Neural cell (in vitro differentiated cells): ENCODE results near the gene MAGI2. TPM values are rescaled to one million over a fixed set of nuclear protein-coding genes. Genes with fewer than 3 reads are reported as not detected.
A peak's percentile ranks its signal among the peaks of the same experiment; 100 is the strongest.

Experiments
- H2AFZ ChIP-seq: fragments of 200-600, 300-800 bp; sonication (generic), shearing (Covaris generic); 2 replicates; pipeline ENCODE4 v1.6.0; 2014; ENCODE audit warnings: low read depth, mild to moderate bottlenecking, antibody characterized with exemption, low read length, moderate library complexity
- H3F3A ChIP-seq: fragments of 200-600 bp; shearing (Covaris generic); 2 replicates; pipeline ENCODE4 v1.6.1; 2016; ENCODE audit warnings: mild to moderate bottlenecking, moderate library complexity, mixed read lengths, antibody characterized with exemption, low read length; ENCODE audit not compliant: insufficient read depth, poor library complexity, severe bottlenecking
- H3K27ac ChIP-seq: fragments of 200-600, 300-800 bp; sonication (generic), shearing (Covaris generic); 2 replicates; pipeline ENCODE4 v1.5.1; 2014; ENCODE audit warnings: mild to moderate bottlenecking, low read length, moderate library complexity
- H3K27me3 ChIP-seq: fragments of 300-800, 200-600 bp; sonication (generic), shearing (Covaris generic); 2 replicates; pipeline ENCODE4 v1.6.0; 2014; ENCODE audit warnings: mild to moderate bottlenecking, low read depth, low read length, moderate library complexity; ENCODE audit not compliant: insufficient read depth
- H3K36me3 ChIP-seq: fragments of 300-800, 200-600 bp; sonication (generic), shearing (Covaris generic); 2 replicates; pipeline ENCODE4 v1.5.1; 2014; ENCODE audit warnings: mild to moderate bottlenecking, antibody characterized with exemption, low read length, moderate library complexity; ENCODE audit not compliant: insufficient read depth
- H3K4me2 ChIP-seq: fragments of 300-800, 200-600 bp; sonication (generic), shearing (Covaris generic); 2 replicates; pipeline ENCODE4 v1.6.0; 2014; ENCODE audit warnings: mild to moderate bottlenecking, low read length
- H3K4me3 ChIP-seq: fragments of 300-800, 200-600 bp; sonication (generic), shearing (Covaris generic); 2 replicates; pipeline ENCODE4 v1.5.1; 2014; ENCODE audit warnings: mild to moderate bottlenecking, low read length, moderate library complexity
- H3K79me2 ChIP-seq: fragments of 200-600 bp; shearing (Covaris generic); replicated peaks from 2 replicates; pipeline ENCODE4 v1.6.0; 2014; ENCODE audit warnings: mild to moderate bottlenecking, low read length, moderate library complexity; ENCODE audit not compliant: insufficient read depth
- H3K9ac ChIP-seq: fragments of 300-800, 200-600 bp; sonication (generic), shearing (Covaris generic); 2 replicates; pipeline ENCODE4 v1.6.1; 2016; ENCODE audit warnings: mild to moderate bottlenecking, low read length, mixed read lengths
- H3K9me2 ChIP-seq: fragments of 200-600 bp; shearing (Covaris generic); 2 replicates; pipeline ENCODE4 v1.6.1; 2016; ENCODE audit warnings: mild to moderate bottlenecking, low read length, mixed read lengths; ENCODE audit not compliant: insufficient read depth
- H3K9me3 ChIP-seq: fragments of 200-600, 300-800 bp; sonication (generic), shearing (Covaris generic); 2 replicates; pipeline ENCODE4 v1.6.1; 2016; ENCODE audit warnings: mild to moderate bottlenecking, mixed run types, low read length, moderate library complexity, mixed read lengths
- H4K20me1 ChIP-seq: fragments of 200-600 bp; shearing (Covaris generic); 2 replicates; pipeline ENCODE4 v1.6.1; 2016; ENCODE audit warnings: mild to moderate bottlenecking, mixed run types; ENCODE audit not compliant: insufficient read depth
- EP300 ChIP-seq: fragments of 450-650 bp; conservative IDR thresholded peaks from 2 replicates; pipeline ENCODE4 v1.6.1; 2014; ENCODE audit warnings: antibody characterized with exemption, mild to moderate bottlenecking, moderate library complexity; ENCODE audit not compliant: poor library complexity, severe bottlenecking
- EZH2 ChIP-seq: fragments of 200-600, 300-800 bp; shearing (Covaris generic), sonication (generic); IDR thresholded peaks from 2 replicates; pipeline ENCODE4 v1.6.1; 2014; ENCODE audit warnings: antibody characterized with exemption, low read length, borderline replicate concordance, mild to moderate bottlenecking; ENCODE audit not compliant: insufficient read depth, poor library complexity, severe bottlenecking
- MXI1 ChIP-seq: fragments of 450-650 bp; conservative IDR thresholded peaks from 2 replicates; pipeline ENCODE4 v1.6.1; 2014; ENCODE audit warnings: antibody characterized with exemption, mild to moderate bottlenecking; ENCODE audit not compliant: poor library complexity, severe bottlenecking
- POLR2AphosphoS5 ChIP-seq: IDR thresholded peaks from 2 replicates; pipeline ENCODE4 v1.6.1; 2012
- RAD21 ChIP-seq: fragments of 450-650 bp; conservative IDR thresholded peaks from 2 replicates; pipeline ENCODE4 v1.6.1; 2014; ENCODE audit warnings: antibody characterized with exemption, mild to moderate bottlenecking, moderate library complexity
- SMC3 ChIP-seq: fragments of 450-650 bp; conservative IDR thresholded peaks from 2 replicates; pipeline ENCODE4 v1.6.1; 2014; ENCODE audit warnings: antibody characterized with exemption, mild to moderate bottlenecking, moderate library complexity; ENCODE audit not compliant: poor library complexity
- TAF1 ChIP-seq: IDR thresholded peaks from 2 replicates; pipeline ENCODE4 v1.6.1; 2012; ENCODE audit warnings: low read depth
- polyA plus RNA-seq: library from polyadenylated mRNA; depleted of rRNA; stranded (reverse); fragments of >200 nt; gene quantifications from 2 replicates; pipeline ENCODE4 v1.2.3, GENCODE V29; 2014
- TF ChIP-seq, protein P1 (sequence below): IDR thresholded peaks from 2 replicates; pipeline ENCODE4 v1.6.1; 2012; ENCODE audit warnings: borderline replicate concordance
- TF ChIP-seq, protein P2 (sequence below): fragments of 450-650 bp; IDR thresholded peaks from 2 replicates; pipeline ENCODE4 v1.5.1; 2014; ENCODE audit warnings: antibody characterized with exemption, mild to moderate bottlenecking, moderate library complexity; ENCODE audit not compliant: poor library complexity, severe bottlenecking

The MAGI2 gene
- polyA plus RNA-seq, 1 donor from 2014 or later = 19.3 TPM

DNA sequence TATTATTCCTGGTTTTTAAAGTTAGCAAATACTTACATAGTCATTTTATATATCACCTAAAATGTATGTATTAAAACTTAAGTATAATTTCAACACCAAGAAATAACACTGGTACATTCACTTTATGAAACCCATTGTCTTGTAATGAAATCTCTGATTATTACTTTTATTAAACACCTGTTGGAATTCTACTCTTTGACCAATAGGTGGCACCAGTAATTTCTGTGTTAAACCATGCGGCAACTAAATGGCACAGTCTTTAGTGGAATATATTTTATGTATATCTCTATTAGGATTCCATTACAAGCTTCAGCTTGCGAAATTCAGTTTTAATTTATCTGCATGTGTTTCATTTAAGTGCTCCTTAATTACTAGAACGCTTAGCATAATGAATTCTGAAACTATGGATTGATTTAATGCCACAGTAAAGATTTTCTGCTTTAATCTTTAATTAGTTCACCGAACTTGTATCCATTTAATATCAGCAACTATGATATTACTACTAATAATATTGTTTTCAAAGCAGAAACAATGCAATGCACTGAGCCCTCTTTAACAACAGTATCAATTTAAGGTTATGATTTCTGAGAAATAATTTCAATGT, 181.3 kb downstream of the MAGI2 start:
- no peaks in the 10 kb centered on the region for H3K36me3 ChIP-seq
- H3K79me2 ChIP-seq = no peaks in the 10 kb centered on the region
- no peak overlapping the region for H3K27ac ChIP-seq
- TF ChIP-seq, protein P1, sequence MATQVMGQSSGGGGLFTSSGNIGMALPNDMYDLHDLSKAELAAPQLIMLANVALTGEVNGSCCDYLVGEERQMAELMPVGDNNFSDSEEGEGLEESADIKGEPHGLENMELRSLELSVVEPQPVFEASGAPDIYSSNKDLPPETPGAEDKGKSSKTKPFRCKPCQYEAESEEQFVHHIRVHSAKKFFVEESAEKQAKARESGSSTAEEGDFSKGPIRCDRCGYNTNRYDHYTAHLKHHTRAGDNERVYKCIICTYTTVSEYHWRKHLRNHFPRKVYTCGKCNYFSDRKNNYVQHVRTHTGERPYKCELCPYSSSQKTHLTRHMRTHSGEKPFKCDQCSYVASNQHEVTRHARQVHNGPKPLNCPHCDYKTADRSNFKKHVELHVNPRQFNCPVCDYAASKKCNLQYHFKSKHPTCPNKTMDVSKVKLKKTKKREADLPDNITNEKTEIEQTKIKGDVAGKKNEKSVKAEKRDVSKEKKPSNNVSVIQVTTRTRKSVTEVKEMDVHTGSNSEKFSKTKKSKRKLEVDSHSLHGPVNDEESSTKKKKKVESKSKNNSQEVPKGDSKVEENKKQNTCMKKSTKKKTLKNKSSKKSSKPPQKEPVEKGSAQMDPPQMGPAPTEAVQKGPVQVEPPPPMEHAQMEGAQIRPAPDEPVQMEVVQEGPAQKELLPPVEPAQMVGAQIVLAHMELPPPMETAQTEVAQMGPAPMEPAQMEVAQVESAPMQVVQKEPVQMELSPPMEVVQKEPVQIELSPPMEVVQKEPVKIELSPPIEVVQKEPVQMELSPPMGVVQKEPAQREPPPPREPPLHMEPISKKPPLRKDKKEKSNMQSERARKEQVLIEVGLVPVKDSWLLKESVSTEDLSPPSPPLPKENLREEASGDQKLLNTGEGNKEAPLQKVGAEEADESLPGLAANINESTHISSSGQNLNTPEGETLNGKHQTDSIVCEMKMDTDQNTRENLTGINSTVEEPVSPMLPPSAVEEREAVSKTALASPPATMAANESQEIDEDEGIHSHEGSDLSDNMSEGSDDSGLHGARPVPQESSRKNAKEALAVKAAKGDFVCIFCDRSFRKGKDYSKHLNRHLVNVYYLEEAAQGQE = no peak
- TF ChIP-seq MXI1 (no peak), SMC3 (no peak), EP300 (no peak), POLR2AphosphoS5 (no peak), TAF1 (no peak), EZH2 (no peak), RAD21 (peak; percentile 33)
- TF ChIP-seq, protein P2, sequence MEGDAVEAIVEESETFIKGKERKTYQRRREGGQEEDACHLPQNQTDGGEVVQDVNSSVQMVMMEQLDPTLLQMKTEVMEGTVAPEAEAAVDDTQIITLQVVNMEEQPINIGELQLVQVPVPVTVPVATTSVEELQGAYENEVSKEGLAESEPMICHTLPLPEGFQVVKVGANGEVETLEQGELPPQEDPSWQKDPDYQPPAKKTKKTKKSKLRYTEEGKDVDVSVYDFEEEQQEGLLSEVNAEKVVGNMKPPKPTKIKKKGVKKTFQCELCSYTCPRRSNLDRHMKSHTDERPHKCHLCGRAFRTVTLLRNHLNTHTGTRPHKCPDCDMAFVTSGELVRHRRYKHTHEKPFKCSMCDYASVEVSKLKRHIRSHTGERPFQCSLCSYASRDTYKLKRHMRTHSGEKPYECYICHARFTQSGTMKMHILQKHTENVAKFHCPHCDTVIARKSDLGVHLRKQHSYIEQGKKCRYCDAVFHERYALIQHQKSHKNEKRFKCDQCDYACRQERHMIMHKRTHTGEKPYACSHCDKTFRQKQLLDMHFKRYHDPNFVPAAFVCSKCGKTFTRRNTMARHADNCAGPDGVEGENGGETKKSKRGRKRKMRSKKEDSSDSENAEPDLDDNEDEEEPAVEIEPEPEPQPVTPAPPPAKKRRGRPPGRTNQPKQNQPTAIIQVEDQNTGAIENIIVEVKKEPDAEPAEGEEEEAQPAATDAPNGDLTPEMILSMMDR = peak; percentile 53
- no peak overlapping the region for H3K4me3 ChIP-seq
- no peaks in the 10 kb centered on the region for H3F3A ChIP-seq
- no peak overlapping the region for H2AFZ ChIP-seq
- no peaks in the 10 kb centered on the region for H3K9me2 ChIP-seq
- no peaks in the 10 kb centered on the region for H3K27me3 ChIP-seq
- H3K4me2 ChIP-seq = no peak overlapping the region
- H3K9me3 ChIP-seq = peaks cover 3% of the 10 kb centered on the region
- no peak overlapping the region for H3K9ac ChIP-seq
- no peaks in the 10 kb centered on the region for H4K20me1 ChIP-seq

DNA sequence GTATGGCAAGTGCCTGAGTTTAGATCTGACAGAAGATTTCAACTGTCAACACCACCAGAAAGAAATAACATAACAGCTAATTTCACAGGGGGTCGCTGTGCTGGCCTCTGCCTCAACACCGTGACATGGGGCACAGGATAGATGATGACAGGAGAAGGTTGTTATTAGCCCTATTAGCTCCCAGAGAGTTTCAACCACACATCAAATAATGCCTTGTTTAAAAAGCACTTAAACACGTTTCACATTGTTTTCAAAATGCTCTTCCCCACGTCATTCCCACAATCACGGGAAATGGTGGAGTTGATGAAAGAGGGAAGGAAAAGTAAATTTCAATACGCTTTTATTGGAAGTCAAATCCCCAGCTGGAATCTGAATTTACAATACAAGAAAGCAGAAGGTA, 184.7 kb downstream of the MAGI2 start:
- H3K9me3 ChIP-seq = no peaks in the 10 kb centered on the region

More for the DNA sequence above, 184.7 kb downstream of the MAGI2 start:
- Histone ChIP-seq H3K36me3 (no peaks in the 10 kb centered on the region), H3K9me2 (no peaks in the 10 kb centered on the region), H3K4me3 (peak overlapping the region; percentile 28), H3K4me2 (no peak overlapping the region), H3K27me3 (no peaks in the 10 kb centered on the region), H3F3A (no peaks in the 10 kb centered on the region), H3K79me2 (no peaks in the 10 kb centered on the region), H4K20me1 (no peaks in the 10 kb centered on the region), H2AFZ (no peak overlapping the region), H3K27ac (no peak overlapping the region), H3K9ac (no peak overlapping the region)
- TF ChIP-seq EP300 (peak; percentile 52), SMC3 (no peak), MXI1 (no peak), RAD21 (peak; percentile 12), POLR2AphosphoS5 (no peak), EZH2 (no peak), TAF1 (no peak)
- TF ChIP-seq, protein P1 = peak; percentile 49
- TF ChIP-seq, protein P2 = peak; percentile 50
